MM.1S (cell line): ENCODE data around the gene SEMA4D.

Source experiments
- EZH2phosphoT487 ChIP-seq: fragments of 300-600 bp; sonication (generic); IDR thresholded peaks from 2 replicates; pipeline ENCODE4 v1.6.1; 2018; ENCODE audit warnings: antibody characterized with exemption, low read length
- TF ChIP-seq, protein P1 (sequence below): fragments of 300-600 bp; sonication (generic); IDR thresholded peaks from 2 replicates; pipeline ENCODE4 v1.5.1; 2016; ENCODE audit warnings: antibody characterized with exemption, low read length, mixed read lengths

DNA sequence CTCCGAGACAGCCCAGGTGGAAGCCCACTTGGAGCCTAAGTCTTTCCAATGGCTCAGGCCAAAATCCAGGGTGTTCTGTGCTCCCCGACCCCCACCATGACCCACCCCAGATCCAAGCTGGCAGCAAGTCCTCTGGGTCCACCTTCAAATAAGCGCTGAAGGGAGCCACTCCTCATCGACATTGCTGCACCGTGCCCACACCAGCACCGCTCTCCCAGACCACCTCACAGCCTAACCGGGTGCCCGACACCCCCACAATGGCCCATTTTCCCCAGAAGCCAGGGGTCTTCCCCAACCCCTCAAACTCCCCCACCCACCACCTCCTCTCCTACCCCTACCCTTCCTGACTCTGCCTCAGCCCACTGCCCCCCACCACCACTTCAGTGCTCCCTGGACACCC is 50.5 kb downstream of the SEMA4D start:
- no peak for TF ChIP-seq EZH2phosphoT487
- TF ChIP-seq, protein P1, sequence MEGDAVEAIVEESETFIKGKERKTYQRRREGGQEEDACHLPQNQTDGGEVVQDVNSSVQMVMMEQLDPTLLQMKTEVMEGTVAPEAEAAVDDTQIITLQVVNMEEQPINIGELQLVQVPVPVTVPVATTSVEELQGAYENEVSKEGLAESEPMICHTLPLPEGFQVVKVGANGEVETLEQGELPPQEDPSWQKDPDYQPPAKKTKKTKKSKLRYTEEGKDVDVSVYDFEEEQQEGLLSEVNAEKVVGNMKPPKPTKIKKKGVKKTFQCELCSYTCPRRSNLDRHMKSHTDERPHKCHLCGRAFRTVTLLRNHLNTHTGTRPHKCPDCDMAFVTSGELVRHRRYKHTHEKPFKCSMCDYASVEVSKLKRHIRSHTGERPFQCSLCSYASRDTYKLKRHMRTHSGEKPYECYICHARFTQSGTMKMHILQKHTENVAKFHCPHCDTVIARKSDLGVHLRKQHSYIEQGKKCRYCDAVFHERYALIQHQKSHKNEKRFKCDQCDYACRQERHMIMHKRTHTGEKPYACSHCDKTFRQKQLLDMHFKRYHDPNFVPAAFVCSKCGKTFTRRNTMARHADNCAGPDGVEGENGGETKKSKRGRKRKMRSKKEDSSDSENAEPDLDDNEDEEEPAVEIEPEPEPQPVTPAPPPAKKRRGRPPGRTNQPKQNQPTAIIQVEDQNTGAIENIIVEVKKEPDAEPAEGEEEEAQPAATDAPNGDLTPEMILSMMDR = no peak
